K562 (cell line): Measurements from ENCODE around the gene NUDCD3. TPM values are rescaled to one million over a fixed set of nuclear protein-coding genes. Genes with fewer than 3 reads are reported as not detected.

Experiments
- ATAC-seq: fragments of 200-7000 bp; cut with Tn5 transposase; 3 replicates; pipeline ENCODE4 v1.9.1; 2020; ENCODE audit warnings: moderate library complexity
- BruUV-seq: library from RNA; stranded (reverse); fragments of 400-500 nt; replicated peaks from 2 replicates; lab custom pipeline; 2021; lab: Mats Ljungman, UMichigan
- CTCF ChIA-PET: fragments of 300-600 bp; formaldehyde crosslinking; extraction: SDS; loops from one replicate; lab custom pipeline; 2021; ENCODE audit warnings: low intra/inter-chr PET ratio; lab: Yijun Ruan, JAX
- POLR2A ChIA-PET: fragments of 300-600, 350-650 bp; sonication (Branson Sonifier 250); formaldehyde crosslinking; extraction: SDS; loops from one replicate; lab custom pipeline; 2021; ENCODE audit warnings: antibody characterized with exemption, inconsistent platforms; lab: Yijun Ruan, JAX
- DNase-seq, 4 experiments: peaks; one replicate each; pipeline versions ENCODE4 v3.0.0 to v3.0.0-alpha.2; 2011 to 2018; ENCODE audit warnings: low spot score in 3 of 4, mixed read lengths in 3 of 4; ENCODE audit errors: extremely low read depth in 1 of 4
- FAIRE-seq: peaks from 2 replicates; lab custom pipeline; 2011; peaks lifted over from hg19 to GRCh38; lab: Jason Lieb, UNC
- H2AFZ ChIP-seq: 2 replicates; pipeline ENCODE4 v1.6.0; 2011; ENCODE audit warnings: low read depth, low read length, control low read depth, inconsistent platforms
- H3K27ac ChIP-seq: fragments of 200-600 bp; 3 replicates; pipeline ENCODE4 v1.8.0; 2011; ENCODE audit warnings: low read depth, mild to moderate bottlenecking, control low read depth, inconsistent platforms, low read length, moderate library complexity, mixed read lengths; ENCODE audit errors: extremely low read depth
- H3K27me3 ChIP-seq, 2 experiments: fragments of 300-600 bp in 1 of 2; 2 replicates in 1 of 2; 3 replicates in 1 of 2; pipeline versions ENCODE4 v1.6.0 to v1.8.0; 2011; ENCODE audit warnings: inconsistent platforms in 2 of 2, low read length in 2 of 2, mild to moderate bottlenecking in 1 of 2, mixed read lengths in 1 of 2, moderate library complexity in 1 of 2; ENCODE audit not compliant: control insufficient read depth in 2 of 2, insufficient read depth in 2 of 2
- H3K36me3 ChIP-seq: fragments of 300-600 bp; 3 replicates; pipeline ENCODE4 v1.8.0; 2011; ENCODE audit warnings: mild to moderate bottlenecking, low read length, inconsistent platforms; ENCODE audit not compliant: control insufficient read depth, insufficient read depth
- H3K4me1 ChIP-seq, 2 experiments: fragments of 200-600 bp in 1 of 2; replicated peaks in 1 of 2; 2 replicates in 1 of 2; 3 replicates in 1 of 2; pipeline versions ENCODE4 v1.5.1 to v1.8.0; 2011; ENCODE audit warnings: inconsistent platforms in 2 of 2, low read length in 2 of 2, mild to moderate bottlenecking in 1 of 2, mixed read lengths in 1 of 2, moderate library complexity in 1 of 2; ENCODE audit not compliant: control insufficient read depth in 2 of 2, insufficient read depth in 2 of 2
- H3K4me2 ChIP-seq: 2 replicates; pipeline ENCODE4 v1.6.1; 2011; ENCODE audit warnings: low read length, control low read depth, inconsistent platforms, mixed read lengths; ENCODE audit not compliant: insufficient read depth
- H3K4me3 ChIP-seq: fragments of 200-600 bp; sonication (generic), shearing (Covaris generic); 2 replicates; pipeline ENCODE4 v1.5.1; 2016; ENCODE audit warnings: control low read depth, inconsistent platforms
- H3K79me2 ChIP-seq: fragments of 200-600 bp; 3 replicates; pipeline ENCODE4 v1.8.0; 2011; ENCODE audit warnings: low read length, inconsistent platforms; ENCODE audit not compliant: control insufficient read depth, insufficient read depth
- H3K9ac ChIP-seq, 2 experiments: 2 replicates each; pipeline versions ENCODE4 v1.6.0 to v1.6.1; 2011; ENCODE audit warnings: low read depth in 2 of 2, low read length in 2 of 2, control low read depth in 1 of 2, inconsistent platforms in 1 of 2, mild to moderate bottlenecking in 1 of 2, mixed read lengths in 1 of 2; ENCODE audit not compliant: insufficient read depth in 1 of 2
- H3K9me1 ChIP-seq: one replicate; pipeline ENCODE4 v1.6.0; 2011; ENCODE audit warnings: inconsistent platforms, mild to moderate bottlenecking, low read length, moderate library complexity; ENCODE audit not compliant: control insufficient read depth, insufficient read depth
- H3K9me3 ChIP-seq: replicated peaks from 2 replicates; pipeline ENCODE4 v1.5.1; 2011; ENCODE audit warnings: low read depth, low read length, inconsistent platforms; ENCODE audit not compliant: control insufficient read depth, insufficient read depth
- H4K20me1 ChIP-seq: replicated peaks from 2 replicates; pipeline ENCODE4 v1.6.1; 2011; ENCODE audit warnings: low read length, inconsistent platforms, mixed read lengths; ENCODE audit not compliant: control insufficient read depth, insufficient read depth
- KDM5B ChIP-seq: fragments of 200-600 bp; sonication (generic); IDR thresholded peaks from 2 replicates; pipeline ENCODE4 v1.6.1; 2012; ENCODE audit warnings: low read depth, mild to moderate bottlenecking, moderate library complexity, low read length, control low read depth, inconsistent platforms; ENCODE audit not compliant: insufficient replicate concordance
- TEAD4 ChIP-seq, 2 experiments: sonication (generic) in 1 of 2; formaldehyde crosslinking in 1 of 2; IDR thresholded peaks; 2 replicates each; pipeline versions ENCODE4 v1.6.1 to v1.8.0; 2012 to 2022; ENCODE audit warnings: borderline replicate concordance in 1 of 2, inconsistent platforms in 1 of 2, low read length in 1 of 2, mild to moderate bottlenecking in 1 of 2, missing genetic modification reagents in 1 of 2
- ZC3H8 ChIP-seq: fragments of 450-650 bp; IDR thresholded peaks from 2 replicates; pipeline ENCODE4 v1.6.1; 2017
- WGBS: fragments of 100-300 bp; shearing (Covaris generic); methylation state at CpG from one replicate; pipeline ENCODE4 v1.1.6; 2016; ENCODE audit warnings: low coverage, mixed read lengths; ENCODE audit not compliant: insufficient coverage; ENCODE audit errors: missing lambda C conversion rate; 5-methylcytosine and 5-hydroxymethylcytosine counted together
- in situ Hi-C: fragments of 300-500 bp; cut with MboI; formaldehyde crosslinking; loops from 4 replicates; pipeline ENCODE4 v1.15.0; 2018; ENCODE audit warnings: inconsistent platforms, mixed read lengths
- intact Hi-C: fragments of 100-400 bp; cut with micrococcal nuclease; formaldehyde crosslinking; loops from 2 replicates; pipeline ENCODE4 v1.14.2; 2022
- polyA plus RNA-seq, 8 experiments: library from polyadenylated mRNA; depleted of rRNA in 4 of 8; stranded (reverse) in 5 of 8; unstranded in 3 of 8; fragments of >200 nt; fragmentation: Nextera tagmentation in 2 of 8; fragmentation: Illumina TruSeq in 1 of 8; extraction: Ambion mirVana in 2 of 8; extraction: Trizol in 1 of 8; gene quantifications; 2 replicates each; pipeline versions ENCODE4 v1.2.1 to v1.2.3, GENCODE V29; 2011 to 2014; ENCODE audit warnings: inconsistent platforms in 1 of 8, missing spikeins in 1 of 8
- total RNA-seq, 7 experiments: library from RNA; depleted of rRNA in 6 of 7; stranded (reverse); fragments of >200 nt in 6 of 7; fragmentation: Illumina TruSeq in 2 of 7; extraction: Trizol in 2 of 7; gene quantifications; 2 replicates each; pipeline versions ENCODE4 v1.2.1 to v1.2.3, GENCODE V29; 2011 to 2021; ENCODE audit warnings: low replicate concordance in 1 of 7
- TF ChIP-seq, protein P1 (sequence below): fragments of 250-450 bp; sonication (Bioruptor Pico); IDR thresholded peaks from 2 replicates; pipeline ENCODE4 v1.8.0; 2021; ENCODE audit warnings: moderate library complexity, mild to moderate bottlenecking, inconsistent platforms
- TF ChIP-seq, protein P2 (sequence below), 3 experiments: fragments of 200-800 bp in 1 of 3; fragments of 250-450 bp in 1 of 3; fragments of 450-650 bp in 1 of 3; sonication (Bioruptor Pico) in 1 of 3; sonication (Bioruptor generic) in 1 of 3; formaldehyde crosslinking in 1 of 3; IDR thresholded peaks; 2 replicates each; pipeline versions ENCODE4 v1.6.1 to v1.8.0; 2016 to 2022; ENCODE audit warnings: mild to moderate bottlenecking in 2 of 3, missing genetic modification characterization in 2 of 3, missing compliant biosample characterization in 1 of 3, moderate library complexity in 1 of 3

The NUDCD3 gene
- total and polyA plus RNA-seq, 9 of the 15 experiments (the other 6 are each of a cell fraction or from before 2014, with no cell fraction given), result 24.8 to 64.2 (median 42.6) TPM

DNA sequence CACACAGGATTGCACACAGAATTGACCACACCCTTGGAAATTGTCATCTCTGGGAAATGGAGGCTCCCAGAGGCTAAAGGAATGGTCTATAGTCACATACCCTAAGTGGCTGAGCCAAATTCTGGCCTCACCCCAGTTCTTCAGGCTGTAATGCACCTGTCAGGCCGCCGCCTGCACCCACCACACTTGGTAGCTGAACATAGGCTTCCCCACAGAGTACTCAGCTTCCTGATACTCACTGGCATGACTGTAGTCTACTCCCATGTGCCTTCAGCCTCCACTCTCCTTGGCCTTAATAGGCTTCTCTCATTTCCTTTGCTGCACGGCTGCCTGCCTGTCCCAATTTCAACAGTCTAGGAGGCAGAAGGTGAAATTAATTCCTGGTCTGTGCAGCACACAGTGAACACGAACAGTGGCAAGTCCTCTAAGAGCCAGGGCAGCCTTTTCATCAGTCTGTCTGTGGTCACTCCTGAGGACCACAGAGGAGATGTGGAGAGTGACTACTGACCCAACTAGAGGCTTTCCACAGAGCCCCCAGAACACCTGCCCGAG lies 42.5 kb downstream of the NUDCD3 start:
- Histone ChIP-seq H3K27ac (no peak overlapping the region), H3K79me2 (peaks cover 40% of the 10 kb centered on the region; the same call in 2 of the 3 replicates), H3K27me3 (no peaks in the 10 kb centered on the region), H3K9me1 (no peaks in the 10 kb centered on the region), H3K9ac (no peak overlapping the region), H3K4me3 (no peak overlapping the region), H3K36me3 (peaks cover 62% of the 10 kb centered on the region; the same call in 2 of the 3 replicates), H3K4me1 (peaks cover 0 to 7% of the 10 kb centered on the region in 2 experiments; a peak in 2 of 5 replicates), H3K9me3 (no peaks in the 10 kb centered on the region), H4K20me1 (peaks cover 5% of the 10 kb centered on the region), H2AFZ (no peak overlapping the region), H3K4me2 (no peak overlapping the region)
- ChIA-PET CTCF (no interaction called here), POLR2A (no interaction called here)
- FAIRE-seq, result no peak
- 83% methylated on average over 5 of the region's 5 CpGs for WGBS
- in situ Hi-C loops (no loop called here), intact Hi-C loops (no loop called here)
- no TSS peak for BruUV-seq
- no peak for ATAC-seq
- TF ChIP-seq ZC3H8, result no peak
- no peak for TF ChIP-seq KDM5B
- TF ChIP-seq, protein P1, sequence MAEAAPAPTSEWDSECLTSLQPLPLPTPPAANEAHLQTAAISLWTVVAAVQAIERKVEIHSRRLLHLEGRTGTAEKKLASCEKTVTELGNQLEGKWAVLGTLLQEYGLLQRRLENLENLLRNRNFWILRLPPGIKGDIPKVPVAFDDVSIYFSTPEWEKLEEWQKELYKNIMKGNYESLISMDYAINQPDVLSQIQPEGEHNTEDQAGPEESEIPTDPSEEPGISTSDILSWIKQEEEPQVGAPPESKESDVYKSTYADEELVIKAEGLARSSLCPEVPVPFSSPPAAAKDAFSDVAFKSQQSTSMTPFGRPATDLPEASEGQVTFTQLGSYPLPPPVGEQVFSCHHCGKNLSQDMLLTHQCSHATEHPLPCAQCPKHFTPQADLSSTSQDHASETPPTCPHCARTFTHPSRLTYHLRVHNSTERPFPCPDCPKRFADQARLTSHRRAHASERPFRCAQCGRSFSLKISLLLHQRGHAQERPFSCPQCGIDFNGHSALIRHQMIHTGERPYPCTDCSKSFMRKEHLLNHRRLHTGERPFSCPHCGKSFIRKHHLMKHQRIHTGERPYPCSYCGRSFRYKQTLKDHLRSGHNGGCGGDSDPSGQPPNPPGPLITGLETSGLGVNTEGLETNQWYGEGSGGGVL, result no peak
- TF ChIP-seq TEAD4 (IDR thresholded peaks at IDR 0.05; ENCODE audit: low read length), result no peak
- no peak for TF ChIP-seq TEAD4 (CRISPR knock-in tag; IDR thresholded peaks at IDR 0.05; ENCODE audit: borderline replicate concordance)
- TF ChIP-seq, protein P2, sequence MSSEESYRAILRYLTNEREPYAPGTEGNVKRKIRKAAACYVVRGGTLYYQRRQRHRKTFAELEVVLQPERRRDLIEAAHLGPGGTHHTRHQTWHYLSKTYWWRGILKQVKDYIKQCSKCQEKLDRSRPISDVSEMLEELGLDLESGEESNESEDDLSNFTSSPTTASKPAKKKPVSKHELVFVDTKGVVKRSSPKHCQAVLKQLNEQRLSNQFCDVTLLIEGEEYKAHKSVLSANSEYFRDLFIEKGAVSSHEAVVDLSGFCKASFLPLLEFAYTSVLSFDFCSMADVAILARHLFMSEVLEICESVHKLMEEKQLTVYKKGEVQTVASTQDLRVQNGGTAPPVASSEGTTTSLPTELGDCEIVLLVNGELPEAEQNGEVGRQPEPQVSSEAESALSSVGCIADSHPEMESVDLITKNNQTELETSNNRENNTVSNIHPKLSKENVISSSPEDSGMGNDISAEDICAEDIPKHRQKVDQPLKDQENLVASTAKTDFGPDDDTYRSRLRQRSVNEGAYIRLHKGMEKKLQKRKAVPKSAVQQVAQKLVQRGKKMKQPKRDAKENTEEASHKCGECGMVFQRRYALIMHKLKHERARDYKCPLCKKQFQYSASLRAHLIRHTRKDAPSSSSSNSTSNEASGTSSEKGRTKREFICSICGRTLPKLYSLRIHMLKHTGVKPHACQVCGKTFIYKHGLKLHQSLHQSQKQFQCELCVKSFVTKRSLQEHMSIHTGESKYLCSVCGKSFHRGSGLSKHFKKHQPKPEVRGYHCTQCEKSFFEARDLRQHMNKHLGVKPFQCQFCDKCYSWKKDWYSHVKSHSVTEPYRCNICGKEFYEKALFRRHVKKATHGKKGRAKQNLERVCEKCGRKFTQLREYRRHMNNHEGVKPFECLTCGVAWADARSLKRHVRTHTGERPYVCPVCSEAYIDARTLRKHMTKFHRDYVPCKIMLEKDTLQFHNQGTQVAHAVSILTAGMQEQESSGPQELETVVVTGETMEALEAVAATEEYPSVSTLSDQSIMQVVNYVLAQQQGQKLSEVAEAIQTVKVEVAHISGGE (CRISPR knock-in tag; IDR thresholded peaks at IDR 0.05), result no peak
- no peak for DNase-seq
